Kidney epithelial cell (primary cell): Measurements from ENCODE around the gene CETP. TPM values are rescaled to one million over a fixed set of nuclear protein-coding genes. Genes with fewer than 3 reads are reported as not detected.
"Not testable (repeated sequence)": the region's sequence is repeated elsewhere in the genome, so short reads cannot be mapped to it uniquely, and the experiment has no call there.

Experiments used
- DNase-seq: peaks from one replicate; pipeline ENCODE4 v3.0.0-alpha.2; 2010; ENCODE audit warnings: low read depth
- H3K27me3 ChIP-seq: 2 replicates; pipeline ENCODE4 v1.6.0; 2011; ENCODE audit warnings: low read length; ENCODE audit not compliant: control insufficient read depth, insufficient read depth
- H3K36me3 ChIP-seq: 2 replicates; pipeline ENCODE4 v1.5.1; 2011; ENCODE audit warnings: low read length; ENCODE audit not compliant: control insufficient read depth, insufficient read depth
- H3K4me3 ChIP-seq: 2 replicates; pipeline ENCODE4 v1.5.1; 2011; ENCODE audit warnings: low read depth, mild to moderate bottlenecking, control low read depth, low read length
- total RNA-seq: library from RNA; depleted of rRNA; stranded (reverse); fragments of >200 nt; gene quantifications from 2 replicates; pipeline ENCODE4 v1.2.3, GENCODE V29; 2015
- TF ChIP-seq, protein P1 (sequence below): IDR thresholded peaks from 2 replicates; pipeline ENCODE4 v1.5.1; 2011; ENCODE audit warnings: mild to moderate bottlenecking, moderate library complexity, low read length, control low read depth, inconsistent platforms; ENCODE audit not compliant: insufficient read depth, poor library complexity, severe bottlenecking

Gene CETP
- total RNA-seq, 1 donor from 2014 or later = not detected

GRCh38 chr16:56985288-56985961, 23.7 kb downstream of the CETP start:
- Histone ChIP-seq H3K4me3 (no peak overlapping the region), H3K36me3 (no peaks in the 10 kb centered on the region), H3K27me3 (no peaks in the 10 kb centered on the region)
- DNase-seq = peak; percentile 62
- TF ChIP-seq, protein P1, sequence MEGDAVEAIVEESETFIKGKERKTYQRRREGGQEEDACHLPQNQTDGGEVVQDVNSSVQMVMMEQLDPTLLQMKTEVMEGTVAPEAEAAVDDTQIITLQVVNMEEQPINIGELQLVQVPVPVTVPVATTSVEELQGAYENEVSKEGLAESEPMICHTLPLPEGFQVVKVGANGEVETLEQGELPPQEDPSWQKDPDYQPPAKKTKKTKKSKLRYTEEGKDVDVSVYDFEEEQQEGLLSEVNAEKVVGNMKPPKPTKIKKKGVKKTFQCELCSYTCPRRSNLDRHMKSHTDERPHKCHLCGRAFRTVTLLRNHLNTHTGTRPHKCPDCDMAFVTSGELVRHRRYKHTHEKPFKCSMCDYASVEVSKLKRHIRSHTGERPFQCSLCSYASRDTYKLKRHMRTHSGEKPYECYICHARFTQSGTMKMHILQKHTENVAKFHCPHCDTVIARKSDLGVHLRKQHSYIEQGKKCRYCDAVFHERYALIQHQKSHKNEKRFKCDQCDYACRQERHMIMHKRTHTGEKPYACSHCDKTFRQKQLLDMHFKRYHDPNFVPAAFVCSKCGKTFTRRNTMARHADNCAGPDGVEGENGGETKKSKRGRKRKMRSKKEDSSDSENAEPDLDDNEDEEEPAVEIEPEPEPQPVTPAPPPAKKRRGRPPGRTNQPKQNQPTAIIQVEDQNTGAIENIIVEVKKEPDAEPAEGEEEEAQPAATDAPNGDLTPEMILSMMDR = no peak

DNA sequence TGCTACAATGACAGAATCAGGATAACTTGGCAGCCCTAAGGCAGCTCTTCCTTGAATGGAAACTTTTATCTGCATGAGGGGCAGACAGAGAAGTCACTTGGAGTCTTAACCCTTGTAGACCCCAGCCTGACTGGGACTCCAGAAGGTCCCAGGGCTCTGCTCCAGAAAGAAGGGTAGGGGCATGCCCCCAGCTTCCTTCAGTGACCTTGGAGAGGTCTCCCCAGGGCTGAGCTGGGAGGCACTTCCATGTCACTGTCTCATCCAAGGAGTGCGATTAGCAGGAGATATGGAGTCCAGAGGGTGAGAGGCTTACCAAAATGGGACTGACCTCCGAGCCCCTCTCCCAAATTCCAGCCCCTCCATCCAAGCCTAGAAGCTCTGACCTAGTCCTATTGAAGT, 24.2 kb downstream of the CETP start:
- TF ChIP-seq, protein P1 = no peak
- no peak for DNase-seq

GRCh38 chr16:56986361-56986760, 24.6 kb downstream of the CETP start:
- Histone ChIP-seq H3K4me3 (no peak overlapping the region), H3K36me3 (no peaks in the 10 kb centered on the region), H3K27me3 (no peaks in the 10 kb centered on the region)
- DNase-seq = no peak
- TF ChIP-seq, protein P1 = no peak

More for the DNA sequence above, 24.2 kb downstream of the CETP start:
- Histone ChIP-seq H3K4me3 (no peak overlapping the region), H3K36me3 (no peaks in the 10 kb centered on the region), H3K27me3 (no peaks in the 10 kb centered on the region)

- DNase-seq, H3K4me3 ChIP-seq, H3K27me3 ChIP-seq, H3K36me3 ChIP-seq: not testable (repeated sequence)
These were observed 25.2 kb downstream of the CETP start for GRCh38 chr16:56986908-56987307.

GRCh38 chr16:56987692-56988091, 25.9 kb downstream of the CETP start:
- H3K4me3 ChIP-seq = no peak overlapping the region
- TF ChIP-seq, protein P1 = no peak
- no peaks in the 10 kb centered on the region for H3K27me3 ChIP-seq
- no peaks in the 10 kb centered on the region for H3K36me3 ChIP-seq
- no peak for DNase-seq

DNA sequence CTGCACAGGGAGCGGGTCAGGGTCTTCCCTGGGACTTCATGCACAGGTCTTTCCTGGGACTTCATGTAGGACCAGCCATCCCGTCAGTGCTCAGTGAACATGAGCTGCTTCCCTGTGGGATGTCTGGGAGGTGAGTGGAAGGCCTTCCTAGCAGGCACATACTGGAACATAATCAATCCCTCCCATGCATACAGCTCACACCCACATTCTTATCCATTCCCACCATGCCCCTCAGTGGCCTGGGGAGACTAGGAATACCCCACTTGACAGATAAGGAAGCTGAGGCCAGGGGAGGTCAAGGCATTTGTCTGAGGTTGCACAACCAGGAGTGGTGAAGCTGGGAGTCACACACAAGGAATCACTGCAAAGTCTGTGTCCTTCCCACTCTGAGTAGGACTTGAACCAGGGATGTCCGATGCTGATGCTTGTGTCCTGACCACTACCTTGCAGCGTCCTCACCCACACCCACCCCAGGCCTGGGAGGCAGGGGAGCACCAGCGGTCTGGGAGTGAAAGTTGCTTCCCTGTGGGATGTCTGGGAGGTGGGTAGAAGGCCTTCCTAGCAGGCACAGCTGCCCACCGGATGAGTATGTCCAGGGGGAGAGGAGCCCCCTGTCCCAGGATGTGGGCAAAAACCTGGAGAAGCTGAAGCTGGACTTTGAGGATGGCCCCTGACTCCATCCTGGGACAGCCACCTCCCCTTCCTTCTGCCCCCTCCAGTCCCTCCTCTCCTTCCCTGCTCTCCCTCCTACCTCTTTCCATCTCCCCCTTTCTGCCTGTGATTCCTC, 26.6 kb downstream of the CETP start:
- Histone ChIP-seq H3K27me3 (no peaks in the 10 kb centered on the region), H3K4me3 (no peak overlapping the region), H3K36me3 (no peaks in the 10 kb centered on the region)
- DNase-seq = no peak
- TF ChIP-seq, protein P1 = no peak
